ENCODE results near the gene ASXL3.

DNA sequence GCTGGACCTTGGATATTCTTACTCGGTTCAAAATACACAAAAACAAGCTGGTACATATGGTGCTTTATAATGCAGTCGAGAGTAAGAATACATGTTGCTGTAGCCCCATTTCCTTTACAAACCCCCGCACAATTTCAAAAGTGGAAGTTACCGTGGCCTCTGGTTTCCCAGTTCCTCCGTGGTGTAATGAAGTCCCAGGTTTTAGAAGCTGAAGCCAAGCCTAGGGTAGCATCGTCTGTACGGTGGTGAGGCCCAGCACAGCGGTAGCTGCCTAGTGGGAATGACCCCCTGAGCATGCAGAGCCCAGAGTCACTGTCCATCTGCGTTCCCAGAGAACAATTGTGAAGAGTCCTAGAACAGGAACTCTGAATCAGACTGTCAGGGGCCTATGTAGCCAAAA is 171.8 kb downstream of the ASXL3 start:
- TF ChIP-seq, protein P1, sequence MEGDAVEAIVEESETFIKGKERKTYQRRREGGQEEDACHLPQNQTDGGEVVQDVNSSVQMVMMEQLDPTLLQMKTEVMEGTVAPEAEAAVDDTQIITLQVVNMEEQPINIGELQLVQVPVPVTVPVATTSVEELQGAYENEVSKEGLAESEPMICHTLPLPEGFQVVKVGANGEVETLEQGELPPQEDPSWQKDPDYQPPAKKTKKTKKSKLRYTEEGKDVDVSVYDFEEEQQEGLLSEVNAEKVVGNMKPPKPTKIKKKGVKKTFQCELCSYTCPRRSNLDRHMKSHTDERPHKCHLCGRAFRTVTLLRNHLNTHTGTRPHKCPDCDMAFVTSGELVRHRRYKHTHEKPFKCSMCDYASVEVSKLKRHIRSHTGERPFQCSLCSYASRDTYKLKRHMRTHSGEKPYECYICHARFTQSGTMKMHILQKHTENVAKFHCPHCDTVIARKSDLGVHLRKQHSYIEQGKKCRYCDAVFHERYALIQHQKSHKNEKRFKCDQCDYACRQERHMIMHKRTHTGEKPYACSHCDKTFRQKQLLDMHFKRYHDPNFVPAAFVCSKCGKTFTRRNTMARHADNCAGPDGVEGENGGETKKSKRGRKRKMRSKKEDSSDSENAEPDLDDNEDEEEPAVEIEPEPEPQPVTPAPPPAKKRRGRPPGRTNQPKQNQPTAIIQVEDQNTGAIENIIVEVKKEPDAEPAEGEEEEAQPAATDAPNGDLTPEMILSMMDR (IDR thresholded peaks at IDR 0.05; ENCODE audit: low read length), result no peak
- TF ChIP-seq EZH2 (IDR thresholded peaks at IDR 0.05; ENCODE audit: borderline replicate concordance, low read length), result no peak

Measured in OCI-LY1 (cell line).